Endometrium (tissue), 2 donors: Measurements from ENCODE around the gene HS6ST2.

ENCODE experiments used
- FAIRE-seq: peaks from 2 replicates; lab custom pipeline; 2012; peaks lifted over from hg19 to GRCh38; lab: Jason Lieb, UNC
- donor health status: control.
- donor health status: control.

Gene HS6ST2

GRCh38 chrX:132843363-132843762 is 115.1 kb downstream of the HS6ST2 start:
- FAIRE-seq: no peak

DNA sequence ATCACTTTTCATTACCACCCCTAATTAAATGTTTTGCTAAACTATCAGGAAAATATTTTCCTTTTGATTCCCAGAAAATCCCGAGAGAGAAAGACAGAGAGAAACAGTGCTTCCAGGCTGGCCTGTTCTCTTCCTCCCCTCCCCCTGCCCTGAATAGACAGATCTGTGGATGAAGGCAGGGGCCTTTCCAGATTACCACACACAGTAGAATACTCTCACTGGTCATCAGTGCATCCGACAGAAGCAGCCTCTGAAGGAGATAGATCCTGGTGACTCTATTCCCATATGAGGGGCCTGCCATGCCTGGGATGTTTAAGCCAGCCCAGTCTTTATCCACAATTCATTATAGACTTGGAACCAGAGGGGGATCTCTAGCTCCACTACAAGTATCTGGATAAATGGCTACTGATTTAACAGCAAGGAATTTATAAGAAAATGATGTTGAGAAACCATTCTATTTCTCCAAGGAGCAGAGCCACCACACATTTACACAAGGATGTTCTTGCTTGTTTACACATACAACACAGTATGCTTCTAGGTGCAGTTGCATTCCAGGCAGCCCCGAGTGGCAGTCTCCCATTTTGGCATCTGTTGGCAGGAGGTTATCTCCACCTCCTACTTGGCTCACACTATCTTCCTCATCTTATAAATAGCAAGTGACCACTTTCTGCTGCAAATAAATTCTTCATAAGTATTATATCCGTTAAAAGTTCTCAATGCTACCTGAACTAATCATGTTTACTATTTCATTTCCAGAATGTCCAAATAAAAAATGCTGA is 115.8 kb downstream of the HS6ST2 start:
- no peak for FAIRE-seq

- FAIRE-seq: no peak
Observed at GRCh38 chrX:132837967-132838366, 120.5 kb downstream of the HS6ST2 start.

- FAIRE-seq: no peak
Observed at GRCh38 chrX:132837126-132837525, 121.3 kb downstream of the HS6ST2 start.

GRCh38 chrX:132836471-132836870 is 122.0 kb downstream of the HS6ST2 start:
- no peak for FAIRE-seq

GRCh38 chrX:132834741-132835140 is 123.7 kb downstream of the HS6ST2 start:
- FAIRE-seq: no peak

DNA sequence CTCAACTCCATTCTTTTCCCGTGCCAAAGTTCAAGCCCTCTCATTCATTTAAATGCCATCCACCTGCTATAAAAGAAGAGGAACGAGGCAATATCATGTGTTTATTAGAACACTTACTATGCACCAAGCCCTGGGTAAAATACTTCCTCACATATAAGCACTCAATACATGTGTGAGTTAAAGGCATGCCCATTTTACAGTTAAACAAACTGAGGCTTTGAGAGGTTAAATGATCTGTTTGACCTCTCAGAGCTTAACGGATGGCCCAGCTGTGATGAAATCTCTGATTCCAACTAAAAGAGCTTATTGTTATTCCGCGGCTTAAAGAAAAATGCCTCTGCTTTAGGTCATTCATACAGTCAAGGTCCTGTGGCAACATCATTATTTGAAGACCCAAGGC is 124.3 kb downstream of the HS6ST2 start:
- FAIRE-seq: no peak

GRCh38 chrX:132833373-132833772 is 125.1 kb downstream of the HS6ST2 start:
- FAIRE-seq: no peak

GRCh38 chrX:132831336-132831973 is 127.0 kb downstream of the HS6ST2 start:
- FAIRE-seq: no peak

DNA sequence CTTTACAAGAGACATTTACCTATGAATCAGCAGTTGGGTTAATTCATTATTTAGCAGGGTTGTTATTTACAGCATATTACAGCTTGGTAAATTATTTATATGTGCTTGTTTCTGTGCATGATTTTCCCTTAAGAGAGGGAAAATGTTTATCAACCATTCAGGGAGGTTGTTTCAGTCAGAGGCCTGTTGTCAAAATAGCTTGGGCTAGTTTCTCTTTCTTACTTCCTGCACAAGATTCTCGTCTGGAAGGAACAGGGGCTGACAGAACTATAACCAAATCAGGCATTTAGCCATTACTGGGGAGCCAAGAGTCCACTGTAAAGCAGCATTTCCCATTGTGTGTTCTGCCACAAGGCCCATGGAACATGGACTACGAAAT is 135.8 kb downstream of the HS6ST2 start:
- no peak for FAIRE-seq

GRCh38 chrX:132821974-132822633 is 136.3 kb downstream of the HS6ST2 start:
- FAIRE-seq: no peak

- FAIRE-seq: no peak
Observed at GRCh38 chrX:132820675-132821074, 137.8 kb downstream of the HS6ST2 start.

DNA sequence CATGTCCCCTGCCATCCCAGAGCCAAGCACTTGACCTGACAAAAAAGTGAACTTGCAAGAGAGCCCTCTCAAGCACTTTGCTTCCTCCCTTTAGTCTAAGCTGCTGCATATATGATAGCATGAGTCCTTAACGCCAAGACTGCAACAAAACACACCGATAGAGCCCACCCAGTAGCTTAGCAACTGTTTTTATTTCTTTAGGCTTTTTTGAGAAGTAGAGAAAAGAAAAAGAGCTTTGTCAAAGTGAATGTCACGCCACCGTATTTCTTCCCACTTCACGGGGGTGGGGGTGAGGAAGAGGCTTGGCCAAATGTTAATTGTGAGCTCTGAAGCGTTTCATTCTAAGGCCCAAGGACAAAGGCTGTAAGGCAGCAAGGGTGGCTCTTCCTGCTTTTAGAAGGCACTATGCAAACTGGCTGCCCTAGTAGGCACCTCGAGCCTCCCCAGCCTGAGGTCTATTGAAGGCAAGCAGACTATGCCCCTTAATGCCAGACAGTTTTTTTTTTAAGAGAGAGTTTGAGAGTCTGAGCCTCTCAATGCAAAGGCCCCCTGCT is 138.6 kb downstream of the HS6ST2 start:
- no peak for FAIRE-seq

GRCh38 chrX:132818638-132819037 is 139.8 kb downstream of the HS6ST2 start:
- no peak for FAIRE-seq

DNA sequence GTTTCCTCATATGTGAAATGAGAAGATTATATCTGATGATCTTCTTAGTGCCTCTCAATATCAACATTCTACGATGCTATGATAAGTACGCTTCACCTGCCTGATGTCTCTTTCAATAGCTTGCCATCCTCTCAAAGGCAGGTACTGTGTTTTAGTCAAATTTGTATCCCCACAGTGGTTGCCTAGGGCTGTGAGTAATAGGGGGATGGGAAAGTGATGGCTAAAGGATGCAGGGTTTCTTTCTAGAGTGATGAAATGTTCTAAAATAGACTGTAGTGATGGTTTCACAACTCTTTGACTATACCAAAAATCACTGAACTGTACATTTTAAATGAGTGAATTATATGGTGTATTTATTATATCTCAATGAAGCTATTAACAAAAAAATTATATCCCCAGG is 142.8 kb downstream of the HS6ST2 start:
- no peak for FAIRE-seq

GRCh38 chrX:132810964-132811712 is 147.3 kb downstream of the HS6ST2 start:
- FAIRE-seq: no peak

DNA sequence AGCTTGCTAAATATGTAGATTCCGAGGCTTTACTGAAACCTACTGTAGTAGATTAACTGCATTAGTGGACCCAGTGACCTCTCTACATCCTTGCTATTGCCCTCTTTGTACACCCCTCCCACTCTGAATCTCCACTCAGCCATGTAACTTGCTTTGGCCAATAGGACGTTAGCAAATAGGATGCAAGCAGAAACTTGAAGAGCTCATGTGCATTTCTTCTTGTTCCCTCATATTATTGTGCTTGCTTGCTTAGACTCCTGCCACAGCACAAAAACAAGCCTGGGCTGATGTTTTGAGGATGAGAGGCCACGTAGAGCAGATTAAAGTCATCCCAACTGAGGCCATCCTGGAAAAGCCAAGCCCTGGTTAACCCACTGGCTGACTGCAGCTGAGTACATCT is 147.9 kb downstream of the HS6ST2 start:
- FAIRE-seq: no peak

GRCh38 chrX:132809581-132809980 is 148.8 kb downstream of the HS6ST2 start:
- FAIRE-seq: no peak

DNA sequence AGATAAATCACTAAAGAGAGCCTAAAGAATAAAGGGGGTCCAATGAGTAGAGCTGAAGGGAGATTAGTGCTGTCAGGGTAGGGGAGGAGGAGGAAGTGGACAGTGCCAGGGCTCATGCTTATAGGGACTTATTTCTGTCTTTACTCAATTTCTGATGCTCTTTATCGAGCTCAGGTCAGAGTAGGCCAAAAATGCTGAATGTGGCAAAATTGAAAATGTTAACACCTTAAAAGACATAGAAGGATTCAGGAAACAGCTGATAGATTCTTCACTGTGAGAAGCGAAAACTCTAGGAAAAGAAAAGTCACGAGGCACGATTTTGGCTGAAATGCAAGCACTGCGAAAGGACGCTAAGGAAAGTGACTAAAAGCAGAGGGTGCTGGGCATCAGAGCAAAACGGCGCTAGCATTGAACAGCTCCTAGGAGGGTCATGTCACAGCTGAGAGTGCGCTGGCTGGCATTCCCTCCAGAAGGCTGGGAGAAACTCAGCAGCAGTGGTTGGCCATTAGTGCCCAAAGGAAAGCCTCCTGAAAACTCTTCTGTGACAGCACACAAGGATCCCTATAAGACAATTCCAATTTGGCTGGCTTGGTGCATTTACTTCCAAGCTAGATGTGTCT is 150.9 kb downstream of the HS6ST2 start:
- FAIRE-seq: no peak

- FAIRE-seq: no peak
Observed at GRCh38 chrX:132802033-132802432, 156.4 kb downstream of the HS6ST2 start.

DNA sequence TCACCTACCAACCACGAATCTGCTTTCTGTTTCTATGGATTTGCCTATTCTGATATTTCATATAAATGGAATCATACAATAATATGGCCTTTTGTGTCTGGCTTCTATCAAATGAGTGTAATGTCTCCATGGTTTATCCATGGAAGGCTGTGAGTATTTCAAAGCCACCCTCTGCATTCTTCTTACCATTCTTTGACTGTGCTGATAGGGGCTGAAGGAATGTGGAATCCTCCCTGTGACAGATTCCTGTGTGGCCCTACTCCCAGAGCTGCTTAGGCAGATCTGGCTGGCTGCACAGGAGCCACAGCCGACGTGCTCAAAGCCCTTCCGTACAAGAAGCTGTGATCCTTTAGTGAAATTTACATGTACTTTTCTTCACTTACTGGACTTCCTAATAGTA is 163.2 kb downstream of the HS6ST2 start:
- no peak for FAIRE-seq

GRCh38 chrX:132791714-132792113 is 166.7 kb downstream of the HS6ST2 start:
- no peak for FAIRE-seq
